Epithelial cell of esophagus (primary cell): ENCODE measurements around the gene CCDC14.
"Not testable (repeated sequence)": the region's sequence is repeated elsewhere in the genome, so short reads cannot be mapped to it uniquely, and the experiment has no call there.

Experiments used
- DNase-seq: peaks from one replicate; pipeline ENCODE4 v3.0.0; 2010; ENCODE audit warnings: low read depth
- H3K4me3 ChIP-seq: 2 replicates; pipeline ENCODE4 v1.5.1; 2011; ENCODE audit warnings: mild to moderate bottlenecking, low read length, control low read depth
- CTCF ChIP-seq: IDR thresholded peaks from 2 replicates; pipeline ENCODE4 v1.5.1; 2011; ENCODE audit warnings: low read depth, mild to moderate bottlenecking, low read length, control low read depth, inconsistent platforms; ENCODE audit not compliant: insufficient read depth; ENCODE audit errors: missing control alignments

CCDC14 gene

GRCh38 chr3:123986427-123986826, 25.4 kb upstream of the CCDC14 start:
- DNase-seq = no peak
- no peak for TF ChIP-seq CTCF
- H3K4me3 ChIP-seq = no peak overlapping the region

- TF ChIP-seq CTCF = no peak
- DNase-seq = no peak
Measured at GRCh38 chr3:123984957-123985356, 23.9 kb upstream of the CCDC14 start.

DNA sequence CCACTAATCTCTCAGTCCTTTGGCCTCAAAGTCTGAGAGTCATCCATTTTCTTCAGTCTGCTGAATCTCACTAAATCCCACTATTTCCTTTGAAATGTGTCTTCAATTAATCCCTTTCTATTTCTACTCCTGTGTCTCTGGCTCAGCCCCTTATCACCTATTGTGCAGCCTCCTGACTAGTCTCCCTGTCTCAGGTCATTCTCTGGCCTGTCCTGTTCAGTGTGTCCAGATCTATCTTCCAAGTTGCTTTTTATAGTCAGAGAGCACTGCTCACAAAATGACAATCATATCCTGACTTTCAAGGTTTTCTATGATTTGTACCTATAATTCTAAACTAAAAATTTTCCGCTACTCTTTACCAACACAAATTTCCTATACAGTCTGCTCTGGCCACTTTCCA, 23.3 kb upstream of the CCDC14 start:
- no peak overlapping the region for H3K4me3 ChIP-seq
- DNase-seq = no peak
- TF ChIP-seq CTCF = no peak

More at GRCh38 chr3:123984957-123985356, 23.9 kb upstream of the CCDC14 start:
- H3K4me3 ChIP-seq = no peak overlapping the region

- H3K4me3 ChIP-seq = not testable (repeated sequence)
Measured at GRCh38 chr3:123981317-123981716, 20.3 kb upstream of the CCDC14 start.

GRCh38 chr3:123980539-123980938, 19.5 kb upstream of the CCDC14 start:
- DNase-seq = no peak
- H3K4me3 ChIP-seq = no peak overlapping the region
- no peak for TF ChIP-seq CTCF

More at GRCh38 chr3:123981317-123981716, 20.3 kb upstream of the CCDC14 start:
- not testable (repeated sequence) for DNase-seq

DNA sequence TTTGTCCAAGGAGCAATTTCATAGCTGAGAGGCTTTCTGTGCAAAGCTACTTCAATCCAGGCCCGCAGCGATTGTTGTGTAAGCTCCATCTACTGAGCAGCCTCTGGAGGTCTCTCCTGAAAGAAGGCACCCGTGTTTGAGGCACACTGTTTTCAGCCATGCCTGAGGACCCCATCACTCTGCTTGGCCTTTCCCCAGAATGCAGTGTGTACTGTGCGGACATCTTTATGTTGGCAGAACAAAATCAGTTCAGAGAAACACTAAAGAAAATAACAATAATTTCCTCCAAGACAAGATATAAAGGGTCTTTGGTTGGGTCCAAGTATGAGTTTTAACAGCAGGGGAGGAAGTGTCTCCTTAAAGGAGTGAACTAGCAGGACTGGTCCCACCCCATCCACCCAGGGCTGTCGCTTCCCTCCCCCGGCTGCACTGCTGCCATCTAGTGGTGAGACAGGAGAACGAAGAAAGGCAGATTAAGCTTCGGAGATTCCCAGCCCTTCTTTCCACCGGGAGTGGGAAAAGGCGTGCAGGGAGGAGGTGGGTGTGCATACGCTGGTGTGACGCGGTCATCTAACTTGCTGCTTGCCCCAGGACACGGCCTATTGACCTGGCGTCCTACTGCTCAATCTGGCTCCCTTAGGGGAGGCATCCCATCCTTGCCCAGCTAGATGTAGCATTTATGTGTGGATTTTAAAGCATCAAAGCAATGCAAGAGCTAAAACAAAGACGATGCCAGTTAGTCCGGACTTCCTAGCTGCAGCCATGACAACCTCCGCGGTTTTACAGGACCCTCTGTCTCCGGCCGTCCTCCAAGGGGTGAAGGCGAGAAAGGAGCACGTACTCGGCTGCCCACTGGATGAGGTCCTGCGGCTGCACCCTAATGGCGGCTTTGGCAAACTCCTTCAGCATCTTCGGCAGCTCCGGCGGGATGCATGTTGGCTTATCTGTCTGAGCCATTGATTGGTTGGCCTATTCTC, 18.8 kb upstream of the CCDC14 start:
- H3K4me3 ChIP-seq = not testable (repeated sequence)
- peak; percentile 18 for DNase-seq
- peak; percentile 67 for TF ChIP-seq CTCF

GRCh38 chr3:123976904-123977303, 15.9 kb upstream of the CCDC14 start:
- not testable (repeated sequence) for H3K4me3 ChIP-seq, DNase-seq

DNA sequence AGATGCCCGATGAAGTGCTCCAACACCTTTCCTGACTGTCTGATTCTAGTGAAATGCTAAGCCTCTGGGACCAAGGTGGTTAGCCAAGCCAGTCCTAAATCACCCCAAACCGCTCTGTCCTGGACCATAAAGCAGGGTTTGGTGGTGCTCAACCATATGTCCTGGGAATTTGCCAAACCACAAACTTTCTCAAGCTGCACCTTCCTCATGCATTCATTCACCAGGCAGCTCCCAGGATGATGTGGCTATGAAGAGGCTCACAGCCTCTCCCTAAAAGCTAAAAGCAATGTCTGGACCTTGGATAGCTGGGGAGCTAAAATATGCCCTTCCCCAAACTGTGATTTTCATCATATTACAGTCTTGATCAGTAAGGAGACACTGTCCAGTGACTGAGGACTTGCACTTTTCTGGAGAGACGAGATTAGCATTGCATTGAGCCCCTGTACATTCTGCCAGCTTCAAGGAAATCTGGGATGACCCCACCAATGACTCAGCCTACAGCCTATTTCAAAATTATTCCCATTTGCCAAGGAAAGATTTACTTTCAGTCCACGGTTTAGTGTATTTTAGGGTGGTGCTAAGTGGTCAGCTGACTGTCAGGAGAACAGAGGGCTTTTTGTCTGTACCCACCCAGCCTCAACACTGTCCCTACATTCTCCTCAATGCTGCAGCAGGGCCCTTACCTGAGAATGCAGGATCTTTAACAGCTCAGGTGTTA, 15.3 kb upstream of the CCDC14 start:
- DNase-seq = peak; percentile 17
- not testable (repeated sequence) for H3K4me3 ChIP-seq

DNA sequence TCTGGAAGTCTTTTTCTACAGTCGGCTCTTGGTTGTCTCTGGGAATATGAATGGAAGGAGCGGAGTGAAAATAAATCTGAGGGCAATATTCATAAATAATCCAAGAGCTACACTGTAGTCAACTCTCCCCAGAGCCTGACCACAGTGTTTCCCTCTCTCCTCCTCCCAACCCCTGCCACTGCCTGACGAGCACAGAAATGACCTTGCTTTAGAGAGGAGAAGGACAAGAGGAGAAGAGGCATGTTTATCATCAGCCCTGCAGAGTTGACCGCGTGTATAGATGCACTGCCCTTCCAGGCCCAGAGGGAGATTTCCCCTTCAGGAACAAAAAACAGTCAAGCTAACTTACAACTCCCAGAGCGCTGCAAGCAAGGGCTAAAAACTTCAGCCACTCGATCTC, 14.0 kb upstream of the CCDC14 start:
- DNase-seq, H3K4me3 ChIP-seq: not testable (repeated sequence)
